Right lobe of liver (tissue), 6 donors: ENCODE measurements around the gene LYSMD3. TPM values are rescaled to one million over a fixed set of nuclear protein-coding genes. Genes with fewer than 3 reads are reported as not detected.

Source experiments
- ATAC-seq, 4 donors: fragments of 200-7000 bp; cut with Tn5 transposase; one replicate each; pipeline ENCODE4 v1.9.1; 2020; ENCODE audit warnings: mild to moderate bottlenecking in 4 of 4, moderate library complexity in 4 of 4
- DNase-seq, 3 donors: peaks; one replicate each; pipeline ENCODE4 v3.0.0-alpha.2; 2020
- H3K27ac ChIP-seq, 3 donors: fragments of 200-600 bp; one replicate each; pipeline ENCODE4 v1.8.0; 2022
- H3K27me3 ChIP-seq, 2 donors: fragments of 200-600 bp; one replicate each; pipeline ENCODE4 v1.8.0; 2022
- H3K36me3 ChIP-seq, 4 donors: fragments of 200-600 bp; sonication (generic) in 1 of 4; one replicate each; pipeline versions ENCODE4 v1.5.1 to v1.8.0; 2017 to 2022; ENCODE audit warnings: control low read depth in 1 of 4
- H3K4me1 ChIP-seq, 4 donors: fragments of 200-600 bp; sonication (generic) in 1 of 4; one replicate each; pipeline versions ENCODE4 v1.5.1 to v1.8.0; 2017 to 2022; ENCODE audit warnings: control low read depth in 1 of 4
- H3K4me3 ChIP-seq, 3 donors: fragments of 200-600 bp; one replicate each; pipeline ENCODE4 v1.8.0; 2022
- H3K9me3 ChIP-seq, 4 donors: fragments of 200-600 bp; sonication (generic) in 1 of 4; one replicate each; pipeline versions ENCODE4 v1.5.1 to v1.8.0; 2017 to 2022; ENCODE audit warnings: control low read depth in 1 of 4
- CTCF ChIP-seq, 4 donors: fragments of 200-600 bp in 3 of 4; fragments of 450-650 bp in 1 of 4; IDR thresholded peaks; one replicate each; pipeline versions ENCODE4 v1.5.1 to v1.8.0; 2016 to 2022; ENCODE audit warnings: antibody characterized with exemption in 4 of 4, mild to moderate bottlenecking in 2 of 4
- POLR2A ChIP-seq: fragments of 450-650 bp; IDR thresholded peaks from one replicate; pipeline ENCODE4 v1.6.1; 2017; ENCODE audit warnings: antibody characterized with exemption, mild to moderate bottlenecking
- WGBS: methylation state at CpG from one replicate; pipeline ENCODE4 v1.1.6; 2018; ENCODE audit warnings: low coverage, low lambda C conversion rate; ENCODE audit not compliant: insufficient coverage; ENCODE audit errors: missing lambda C conversion rate; 5-methylcytosine and 5-hydroxymethylcytosine counted together
- intact Hi-C, 2 donors: fragments of 100-400 bp; cut with DNase I; formaldehyde crosslinking; loops; one replicate each; pipeline versions ENCODE4 v1.11.2 to v1.14.1; 2022
- total RNA-seq, 6 experiments: library from RNA; depleted of rRNA in 2 of 6; stranded (reverse); fragments of >200 nt in 2 of 6; fragmentation: NEBNext Ultra II Directional in 3 of 6; extraction: Animal tissue kit (Norgen Biotek cat#: 25700) in 3 of 6; gene quantifications; one replicate each; pipeline versions ENCODE4 v1.1.0 to v1.2.4, GENCODE V29; 2016 to 2023
- donor health status: DM: no; HTN: yes; CAD: no.
- donor health status: DM: no; HTN: no; CAD: no.
- donor health status: DM: no; HTN: no; CAD: no.
- donor health status: DM: no; HTN: yes; CAD: no.
- donor health status: DM: no; HTN: yes; CAD: no.

The LYSMD3 gene
- total RNA-seq, 6 experiments from 2014 or later, result 11.4 to 16.6 (median 13.3) TPM

- no peak overlapping the region for H3K27ac ChIP-seq
- no peaks in the 10 kb centered on the region for H3K9me3 ChIP-seq
- H3K36me3 ChIP-seq, result no peaks in the 10 kb centered on the region
- H3K27me3 ChIP-seq, result no peaks in the 10 kb centered on the region
- no peak for TF ChIP-seq CTCF (IDR thresholded peaks at IDR 0.05)
- no peak for TF ChIP-seq POLR2A
- no peak for ATAC-seq
- intact Hi-C loops, result no loop called here
- no peak overlapping the region for H3K4me3 ChIP-seq
- DNase-seq, result no peak
- H3K4me1 ChIP-seq, result no peaks in the 10 kb centered on the region
These were observed 35.3 kb downstream of the LYSMD3 start for GRCh38 chr5:90494043-90494442.

GRCh38 chr5:90488791-90489190, 40.6 kb downstream of the LYSMD3 start:
- no peak for ATAC-seq
- no peak for TF ChIP-seq POLR2A
- no peak for TF ChIP-seq CTCF (IDR thresholded peaks at IDR 0.05)

GRCh38 chr5:90484540-90484939, 44.8 kb downstream of the LYSMD3 start:
- no peaks in the 10 kb centered on the region for H3K36me3 ChIP-seq
- H3K27ac ChIP-seq, result no peak overlapping the region
- H3K9me3 ChIP-seq, result no peaks in the 10 kb centered on the region
- H3K4me1 ChIP-seq, result no peaks in the 10 kb centered on the region
- intact Hi-C loops, result no loop called here
- ATAC-seq (no peak), DNase-seq (no peak)
- no peaks in the 10 kb centered on the region for H3K27me3 ChIP-seq
- WGBS, result 70% methylated on average over 3 of the region's 3 CpGs
- TF ChIP-seq POLR2A (no peak), CTCF (IDR thresholded peaks at IDR 0.05) (no peak)
- no peak overlapping the region for H3K4me3 ChIP-seq

More at GRCh38 chr5:90488791-90489190, 40.6 kb downstream of the LYSMD3 start:
- intact Hi-C loops, result no loop called here
- no peak for DNase-seq
- Histone ChIP-seq H3K27ac (no peak overlapping the region), H3K36me3 (no peaks in the 10 kb centered on the region), H3K9me3 (no peaks in the 10 kb centered on the region), H3K4me1 (no peaks in the 10 kb centered on the region), H3K4me3 (no peak overlapping the region), H3K27me3 (no peaks in the 10 kb centered on the region)
- WGBS, result 42% methylated on average over 2 of the region's 2 CpGs

GRCh38 chr5:90483206-90483605, 46.2 kb downstream of the LYSMD3 start:
- intact Hi-C loops, result no loop called here
- no peak overlapping the region for H3K27ac ChIP-seq
- no peak overlapping the region for H3K4me3 ChIP-seq
- no peaks in the 10 kb centered on the region for H3K4me1 ChIP-seq
- ATAC-seq, result no peak
- no peak for DNase-seq
- H3K9me3 ChIP-seq, result no peaks in the 10 kb centered on the region
- 92% methylated on average over 8 of the region's 8 CpGs for WGBS
- H3K36me3 ChIP-seq, result no peaks in the 10 kb centered on the region
- TF ChIP-seq CTCF (IDR thresholded peaks at IDR 0.05) (no peak), POLR2A (no peak)
- H3K27me3 ChIP-seq, result no peaks in the 10 kb centered on the region

GRCh38 chr5:90480699-90481098, 48.7 kb downstream of the LYSMD3 start:
- Histone ChIP-seq H3K27me3 (no peaks in the 10 kb centered on the region), H3K27ac (no peak overlapping the region), H3K36me3 (no peaks in the 10 kb centered on the region), H3K9me3 (no peaks in the 10 kb centered on the region), H3K4me1 (peaks cover 0 to 4% (median 0%) of the 10 kb centered on the region in 4 donors), H3K4me3 (no peak overlapping the region)
- TF ChIP-seq POLR2A (no peak), CTCF (IDR thresholded peaks at IDR 0.05) (no peak)
- intact Hi-C loops, result no loop called here
- no peak for ATAC-seq
- DNase-seq, result no peak
- 83% methylated on average over 1 of the region's 1 CpG for WGBS
